Measurements from ENCODE around the gene TNFRSF11A.

DNA sequence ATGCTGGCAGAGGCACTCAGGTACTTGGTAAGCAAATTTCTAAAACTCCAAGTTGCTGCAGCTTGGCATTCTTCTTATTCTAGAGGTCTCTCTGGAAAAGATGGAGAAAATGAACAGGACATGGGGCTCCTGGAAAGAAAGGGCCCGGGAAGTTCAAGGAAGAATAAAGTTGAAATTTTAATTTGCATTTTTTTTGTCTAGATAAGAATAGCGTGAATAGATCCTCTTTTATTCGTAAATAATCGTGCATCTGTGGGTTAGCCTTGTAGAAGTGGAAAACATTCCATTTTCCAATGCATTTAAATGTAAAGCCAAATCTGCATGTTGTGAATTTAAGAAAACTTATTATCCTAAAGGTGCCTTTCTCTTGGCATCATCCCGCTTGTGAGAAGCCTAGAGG lies 61.0 kb downstream of the TNFRSF11A start:
- TF ChIP-seq, protein P1, sequence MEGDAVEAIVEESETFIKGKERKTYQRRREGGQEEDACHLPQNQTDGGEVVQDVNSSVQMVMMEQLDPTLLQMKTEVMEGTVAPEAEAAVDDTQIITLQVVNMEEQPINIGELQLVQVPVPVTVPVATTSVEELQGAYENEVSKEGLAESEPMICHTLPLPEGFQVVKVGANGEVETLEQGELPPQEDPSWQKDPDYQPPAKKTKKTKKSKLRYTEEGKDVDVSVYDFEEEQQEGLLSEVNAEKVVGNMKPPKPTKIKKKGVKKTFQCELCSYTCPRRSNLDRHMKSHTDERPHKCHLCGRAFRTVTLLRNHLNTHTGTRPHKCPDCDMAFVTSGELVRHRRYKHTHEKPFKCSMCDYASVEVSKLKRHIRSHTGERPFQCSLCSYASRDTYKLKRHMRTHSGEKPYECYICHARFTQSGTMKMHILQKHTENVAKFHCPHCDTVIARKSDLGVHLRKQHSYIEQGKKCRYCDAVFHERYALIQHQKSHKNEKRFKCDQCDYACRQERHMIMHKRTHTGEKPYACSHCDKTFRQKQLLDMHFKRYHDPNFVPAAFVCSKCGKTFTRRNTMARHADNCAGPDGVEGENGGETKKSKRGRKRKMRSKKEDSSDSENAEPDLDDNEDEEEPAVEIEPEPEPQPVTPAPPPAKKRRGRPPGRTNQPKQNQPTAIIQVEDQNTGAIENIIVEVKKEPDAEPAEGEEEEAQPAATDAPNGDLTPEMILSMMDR (IDR thresholded peaks at IDR 0.05; ENCODE audit: insufficient read depth, low read length) = no peak
- TF ChIP-seq POLR2AphosphoS5 (IDR thresholded peaks at IDR 0.05; ENCODE audit: low read depth) (no peak), GABPA (IDR thresholded peaks at IDR 0.05; ENCODE audit: low read depth) (no peak)

Measured in HL-60 (cell line).